ENCODE data around the gene SPRR3.

- no peak for TF ChIP-seq CTCF (IDR thresholded peaks at IDR 0.05 in 8 of 11, conservative IDR thresholded peaks at IDR 0.05 in 3 of 11)
- no peak for TF ChIP-seq POLR2A (IDR thresholded peaks at IDR 0.05)
Measured at GRCh38 chr1:153032073-153032472, 30.5 kb downstream of the SPRR3 start.

Data from spleen (tissue), 7 donors.